ENCODE results near the gene RAPGEF5. TPM values are rescaled to one million over a fixed set of nuclear protein-coding genes. Genes with fewer than 3 reads are reported as not detected.

Gene RAPGEF5
- total RNA-seq, 4 donors from 2014 or later, result 7.4 to 16.2 (median 12.1) TPM

DNA sequence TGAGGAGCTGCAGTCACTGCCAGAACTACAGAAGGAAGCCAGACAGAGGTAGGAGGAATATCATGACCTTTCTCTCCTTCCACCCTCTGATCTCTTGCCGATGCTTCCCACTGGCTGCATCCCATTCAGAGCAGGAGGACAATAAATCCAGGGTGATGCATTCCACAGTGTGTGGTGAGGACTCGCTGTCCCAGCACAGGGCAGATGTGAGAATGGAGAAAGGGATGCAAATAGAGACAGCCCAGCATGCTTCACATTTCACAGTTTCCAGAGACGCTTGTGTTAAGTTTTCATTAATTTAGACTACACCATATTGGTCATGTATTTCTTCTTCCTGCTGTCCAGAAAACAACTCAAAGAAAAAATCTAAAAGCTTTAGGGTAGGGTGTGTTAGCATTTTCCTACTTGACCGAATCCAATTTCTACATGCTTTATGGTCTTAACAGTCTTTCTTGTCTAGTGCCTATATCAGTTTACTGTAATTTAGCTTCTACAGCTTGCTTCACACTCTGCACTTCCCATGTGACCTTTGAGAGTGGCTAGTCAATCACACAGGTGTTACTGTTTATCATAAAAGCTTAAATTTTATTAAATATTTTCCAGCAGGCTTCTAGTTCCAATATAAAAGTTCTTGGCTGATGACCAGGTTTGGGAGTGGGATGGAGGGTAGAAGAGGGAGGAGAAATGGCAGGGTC is 155.6 kb downstream of the RAPGEF5 start:
- Histone ChIP-seq H3K4me1 (peaks cover 0 to 22% of the 10 kb centered on the region in 2 donors), H3K27me3 (no peaks in the 10 kb centered on the region), H3K4me3 (no peak overlapping the region), H3K36me3 (no peaks in the 10 kb centered on the region), H3K27ac (no peak overlapping the region), H3K9me3 (no peaks in the 10 kb centered on the region)
- intact Hi-C loops (cut with DNase I; ENCODE audit: low total_unique reads), result no loop called here
- ATAC-seq (no peak), DNase-seq (no peak)
- TF ChIP-seq POLR2A (IDR thresholded peaks at IDR 0.05), result no peak
- TF ChIP-seq, protein P1, sequence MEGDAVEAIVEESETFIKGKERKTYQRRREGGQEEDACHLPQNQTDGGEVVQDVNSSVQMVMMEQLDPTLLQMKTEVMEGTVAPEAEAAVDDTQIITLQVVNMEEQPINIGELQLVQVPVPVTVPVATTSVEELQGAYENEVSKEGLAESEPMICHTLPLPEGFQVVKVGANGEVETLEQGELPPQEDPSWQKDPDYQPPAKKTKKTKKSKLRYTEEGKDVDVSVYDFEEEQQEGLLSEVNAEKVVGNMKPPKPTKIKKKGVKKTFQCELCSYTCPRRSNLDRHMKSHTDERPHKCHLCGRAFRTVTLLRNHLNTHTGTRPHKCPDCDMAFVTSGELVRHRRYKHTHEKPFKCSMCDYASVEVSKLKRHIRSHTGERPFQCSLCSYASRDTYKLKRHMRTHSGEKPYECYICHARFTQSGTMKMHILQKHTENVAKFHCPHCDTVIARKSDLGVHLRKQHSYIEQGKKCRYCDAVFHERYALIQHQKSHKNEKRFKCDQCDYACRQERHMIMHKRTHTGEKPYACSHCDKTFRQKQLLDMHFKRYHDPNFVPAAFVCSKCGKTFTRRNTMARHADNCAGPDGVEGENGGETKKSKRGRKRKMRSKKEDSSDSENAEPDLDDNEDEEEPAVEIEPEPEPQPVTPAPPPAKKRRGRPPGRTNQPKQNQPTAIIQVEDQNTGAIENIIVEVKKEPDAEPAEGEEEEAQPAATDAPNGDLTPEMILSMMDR (IDR thresholded peaks at IDR 0.05 in 4 of 5, conservative IDR thresholded peaks at IDR 0.05 in 1 of 5), result no peak
- in situ Hi-C loops (cut with MboI; ENCODE audit: low sequenced_read_pairs in 4 of 4), result no loop called here

- Histone ChIP-seq H3K36me3 (no peaks in the 10 kb centered on the region), H3K4me3 (no peak overlapping the region), H3K27me3 (no peaks in the 10 kb centered on the region), H3K9me3 (no peaks in the 10 kb centered on the region), H3K4me1 (peaks cover 0 to 16% of the 10 kb centered on the region in 2 donors), H3K27ac (no peak overlapping the region)
- intact Hi-C loops (cut with DNase I; ENCODE audit: low total_unique reads), result no loop called here
- in situ Hi-C loops (cut with MboI; ENCODE audit: low sequenced_read_pairs in 4 of 4), result no loop called here
- TF ChIP-seq, protein P1 (IDR thresholded peaks at IDR 0.05 in 4 of 5, conservative IDR thresholded peaks at IDR 0.05 in 1 of 5), result no peak
- no peak for TF ChIP-seq POLR2A (IDR thresholded peaks at IDR 0.05)
- ATAC-seq (no peak), DNase-seq (no peak)
Measured at GRCh38 chr7:22200777-22201176, 156.2 kb downstream of the RAPGEF5 start.

GRCh38 chr7:22200238-22200637 is 156.7 kb downstream of the RAPGEF5 start:
- in situ Hi-C loops (cut with MboI; ENCODE audit: low sequenced_read_pairs in 4 of 4) (no loop called here), intact Hi-C loops (cut with DNase I; ENCODE audit: low total_unique reads) (no loop called here)
- Histone ChIP-seq H3K4me1 (peaks cover 0 to 13% of the 10 kb centered on the region in 2 donors), H3K4me3 (no peak overlapping the region), H3K9me3 (no peaks in the 10 kb centered on the region), H3K36me3 (no peaks in the 10 kb centered on the region), H3K27me3 (no peaks in the 10 kb centered on the region), H3K27ac (no peak overlapping the region)
- TF ChIP-seq, protein P1 (IDR thresholded peaks at IDR 0.05 in 4 of 5, conservative IDR thresholded peaks at IDR 0.05 in 1 of 5), result no peak
- DNase-seq (no peak), ATAC-seq (no peak)

DNA sequence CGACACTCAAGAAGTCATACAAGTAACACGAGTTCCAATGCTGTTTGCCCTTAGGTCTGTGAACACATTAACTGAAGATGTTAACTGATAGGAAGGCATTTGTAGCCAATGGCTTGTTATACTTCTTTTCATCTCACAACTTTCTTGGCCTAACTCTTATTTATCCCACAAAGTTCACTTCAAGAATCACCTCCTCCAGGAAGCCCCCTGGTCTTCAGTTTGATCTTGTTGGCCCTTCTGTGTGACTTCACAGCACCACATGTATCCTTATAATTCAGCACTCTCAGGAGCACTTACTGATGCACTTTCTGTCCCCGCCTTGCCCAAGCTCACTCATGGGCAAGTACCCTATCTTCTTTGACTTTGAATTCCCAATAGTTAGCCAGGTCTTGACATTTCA is 159.6 kb downstream of the RAPGEF5 start:
- no peak for ATAC-seq
- no peaks in the 10 kb centered on the region for H3K36me3 ChIP-seq

More for the DNA sequence above, 159.6 kb downstream of the RAPGEF5 start:
- peaks cover 0 to 9% of the 10 kb centered on the region in 2 donors for H3K4me1 ChIP-seq
- no peaks in the 10 kb centered on the region for H3K9me3 ChIP-seq
- no peaks in the 10 kb centered on the region for H3K27me3 ChIP-seq
- in situ Hi-C loops (cut with MboI; ENCODE audit: low sequenced_read_pairs in 4 of 4), result no loop called here
- intact Hi-C loops (cut with DNase I; ENCODE audit: low total_unique reads), result no loop called here
- TF ChIP-seq POLR2A (IDR thresholded peaks at IDR 0.05), result no peak
- TF ChIP-seq, protein P1 (IDR thresholded peaks at IDR 0.05 in 4 of 5, conservative IDR thresholded peaks at IDR 0.05 in 1 of 5), result no peak
- no peak for DNase-seq
- no peak overlapping the region for H3K4me3 ChIP-seq
- H3K27ac ChIP-seq, result no peak overlapping the region

All from gastrocnemius medialis (tissue), 4 donors.